ENCODE data around the gene PDE6B.
"Not testable (repeated sequence)": the region's sequence is repeated elsewhere in the genome, so short reads cannot be mapped to it uniquely, and the experiment has no call there.

Gene PDE6B

DNA sequence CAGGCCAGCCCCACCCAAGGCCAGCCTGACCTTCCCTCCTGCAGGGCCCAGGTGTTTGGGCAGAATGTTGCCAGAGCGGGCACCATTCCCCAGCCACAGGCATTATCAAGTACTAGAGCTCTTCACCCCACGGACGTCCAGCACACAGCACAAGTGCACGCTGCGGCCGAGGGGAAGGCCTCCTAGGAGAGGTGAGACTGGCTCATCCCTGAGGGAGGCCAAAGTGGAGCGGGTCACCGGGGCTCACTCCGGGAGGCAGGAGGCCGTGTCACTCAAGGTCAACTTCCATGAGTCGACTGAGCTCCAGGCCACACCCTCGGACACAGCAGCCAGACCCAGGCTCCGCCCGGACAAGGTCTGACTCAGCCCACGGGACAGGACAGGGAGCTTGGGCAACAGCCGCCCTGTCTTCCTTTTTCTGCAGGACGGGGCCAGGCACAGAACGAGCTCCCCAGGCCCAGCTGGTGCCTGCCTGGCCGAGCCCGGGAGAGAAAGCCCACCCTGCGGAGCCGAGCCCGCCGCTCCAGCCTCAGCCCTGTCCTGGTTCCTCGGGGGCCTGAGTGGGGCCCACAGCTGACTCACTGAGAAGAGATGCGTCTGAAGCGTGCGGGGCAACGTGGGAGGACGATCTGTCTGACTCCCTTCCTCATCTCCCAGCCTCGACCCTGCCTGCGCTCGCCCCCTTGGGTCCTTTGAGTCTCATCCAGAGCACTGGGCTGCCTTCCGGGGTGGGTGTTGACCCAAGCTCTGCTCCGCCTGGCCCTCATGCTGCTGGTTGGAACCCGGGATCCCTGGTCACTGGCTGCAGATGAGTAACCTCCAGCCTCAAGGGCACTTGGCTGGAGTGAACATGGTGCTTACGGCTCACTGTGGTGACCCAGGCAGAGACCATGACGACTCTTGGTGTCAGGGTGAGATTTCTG is 61.9 kb downstream of the PDE6B start:
- no peak overlapping the region for H3K9ac ChIP-seq (ENCODE audit: insufficient read length)

DNA sequence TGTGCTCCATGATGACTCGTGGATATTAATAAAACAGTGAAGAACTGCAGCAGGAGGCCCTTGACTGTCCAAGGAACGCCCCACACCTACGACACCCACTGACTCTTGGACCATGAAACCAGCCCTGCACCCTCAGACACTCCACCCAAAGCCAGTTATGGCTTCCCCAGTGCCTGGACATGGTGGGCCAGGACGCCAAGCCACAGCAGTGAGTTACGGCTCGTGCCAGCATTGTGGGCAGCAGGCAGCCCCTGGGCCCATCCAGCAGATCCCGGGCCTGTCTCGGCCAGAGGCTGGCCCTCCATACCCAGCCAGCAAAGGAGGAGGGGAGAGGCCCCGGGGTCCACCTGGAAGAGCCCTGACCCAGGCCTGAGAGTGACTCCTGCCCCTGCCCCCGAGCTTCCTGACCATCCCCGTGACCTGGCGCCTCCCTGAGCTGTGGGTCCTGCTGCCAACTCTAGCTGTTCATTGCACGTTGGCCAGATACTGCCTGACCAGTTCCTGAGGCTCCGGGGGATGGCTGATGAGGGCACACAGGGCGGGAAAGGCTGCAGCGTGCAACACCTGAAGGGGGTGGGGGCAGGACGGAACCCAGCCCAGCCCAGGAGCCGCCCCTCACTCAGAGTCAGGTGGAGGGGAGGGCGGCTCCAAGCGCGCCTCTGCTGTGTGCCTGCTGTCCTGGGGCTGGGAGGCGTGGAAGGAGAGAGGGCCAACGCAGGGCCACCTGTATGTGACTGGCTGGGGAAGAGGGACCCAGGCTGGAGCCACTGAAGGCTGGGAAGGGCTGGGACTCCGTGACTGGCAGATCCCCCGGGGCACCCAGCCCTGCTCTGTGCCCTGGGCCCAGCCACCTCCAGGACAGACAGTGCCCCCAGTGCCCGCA is 62.8 kb downstream of the PDE6B start:
- no peaks in the 10 kb centered on the region for H3K9me3 ChIP-seq (ENCODE audit: low read depth, low read length)
- H3K36me3 ChIP-seq (ENCODE audit: insufficient read depth, low read length), result no peaks in the 10 kb centered on the region
- TF ChIP-seq FOXP2 (optimal IDR thresholded peaks at IDR 0.05; ENCODE audit: control extremely low read depth, extremely low read length, insufficient read depth) (no peak), POLR2AphosphoS5 (IDR thresholded peaks at IDR 0.05; ENCODE audit: borderline replicate concordance, low read depth, low read length) (no peak), EZH2 (IDR thresholded peaks at IDR 0.05) (no peak)
- no peak for DNase-seq (ENCODE audit: low read depth, low spot score)
- H3K9ac ChIP-seq (ENCODE audit: insufficient read length), result no peak overlapping the region
- no peak overlapping the region for H3K27ac ChIP-seq
- H3K4me3 ChIP-seq, result no peak overlapping the region

More for the DNA sequence above, 61.9 kb downstream of the PDE6B start:
- H3K27ac ChIP-seq, result no peak overlapping the region
- TF ChIP-seq FOXP2 (optimal IDR thresholded peaks at IDR 0.05; ENCODE audit: control extremely low read depth, extremely low read length, insufficient read depth) (no peak), POLR2AphosphoS5 (IDR thresholded peaks at IDR 0.05; ENCODE audit: borderline replicate concordance, low read depth, low read length) (no peak), EZH2 (IDR thresholded peaks at IDR 0.05) (no peak)
- H3K36me3 ChIP-seq (ENCODE audit: insufficient read depth, low read length), result no peaks in the 10 kb centered on the region
- H3K4me3 ChIP-seq, result no peak overlapping the region
- no peak for DNase-seq (ENCODE audit: low read depth, low spot score)
- H3K9me3 ChIP-seq (ENCODE audit: low read depth, low read length), result no peaks in the 10 kb centered on the region

DNA sequence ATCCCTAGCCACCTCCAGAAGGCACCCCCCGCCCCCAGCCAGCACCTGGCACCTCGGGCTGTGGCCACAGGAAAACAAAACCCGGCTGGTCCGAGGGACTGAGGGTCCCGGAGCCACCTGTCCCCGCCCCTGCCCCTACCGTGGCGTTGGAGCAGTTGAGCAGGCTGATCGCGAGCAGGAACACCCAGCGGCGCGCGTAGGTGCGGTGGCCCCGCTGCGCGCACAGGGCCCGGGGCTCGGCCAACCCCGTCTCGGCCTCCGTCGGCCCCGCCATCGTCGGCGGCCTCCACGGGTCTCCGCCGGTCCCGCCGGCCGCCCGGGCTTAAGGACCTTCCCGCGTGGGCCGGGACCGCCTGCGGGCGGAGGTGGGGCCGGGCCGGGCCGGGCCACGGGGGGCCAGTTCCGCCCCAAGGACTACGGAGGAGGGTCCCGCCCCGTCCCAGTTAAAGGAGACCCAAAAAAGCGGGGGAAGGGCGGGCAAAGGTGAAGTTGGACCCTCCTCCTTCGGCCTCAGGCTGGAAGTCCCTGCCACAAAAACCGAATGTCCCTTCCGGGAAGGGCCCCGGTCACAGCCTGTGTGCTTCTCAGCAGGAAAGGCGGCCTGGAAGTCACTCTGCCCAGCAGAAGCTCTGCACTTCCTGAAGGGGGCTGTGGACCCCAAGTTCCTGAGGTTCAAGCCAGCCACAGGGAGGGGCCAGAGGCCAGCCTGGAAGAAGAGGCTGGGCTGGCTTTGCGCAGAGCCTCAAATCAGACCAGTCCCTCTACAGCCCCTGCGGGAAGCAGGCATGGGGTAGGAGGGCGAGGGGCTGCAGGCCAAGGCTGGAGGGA is 63.7 kb downstream of the PDE6B start, which contains the start of gene SLC49A3:
Gene SLC49A3, minus strand, starts transcription at position 298 of the 828 bp plus-strand sequence. Its CDS starts 24 bp downstream, at position 274.
- Histone ChIP-seq H3K9me3 (ENCODE audit: low read depth, low read length) (no peaks in the 10 kb centered on the region), H3K4me3 (no peak within 1 kb of the TSS), H3K36me3 (ENCODE audit: insufficient read depth, low read length) (no peaks in the 10 kb centered on the region), H3K9ac (ENCODE audit: insufficient read length) (no peak within 1 kb of the TSS), H3K27ac (no peak within 1 kb of the TSS)
- TF ChIP-seq POLR2AphosphoS5 (IDR thresholded peaks at IDR 0.05; ENCODE audit: borderline replicate concordance, low read depth, low read length), result no peak
- TF ChIP-seq FOXP2 (optimal IDR thresholded peaks at IDR 0.05; ENCODE audit: control extremely low read depth, extremely low read length, insufficient read depth), result no peak
- no peak for TF ChIP-seq EZH2 (IDR thresholded peaks at IDR 0.05)
- no peak for DNase-seq (ENCODE audit: low read depth, low spot score)

DNA sequence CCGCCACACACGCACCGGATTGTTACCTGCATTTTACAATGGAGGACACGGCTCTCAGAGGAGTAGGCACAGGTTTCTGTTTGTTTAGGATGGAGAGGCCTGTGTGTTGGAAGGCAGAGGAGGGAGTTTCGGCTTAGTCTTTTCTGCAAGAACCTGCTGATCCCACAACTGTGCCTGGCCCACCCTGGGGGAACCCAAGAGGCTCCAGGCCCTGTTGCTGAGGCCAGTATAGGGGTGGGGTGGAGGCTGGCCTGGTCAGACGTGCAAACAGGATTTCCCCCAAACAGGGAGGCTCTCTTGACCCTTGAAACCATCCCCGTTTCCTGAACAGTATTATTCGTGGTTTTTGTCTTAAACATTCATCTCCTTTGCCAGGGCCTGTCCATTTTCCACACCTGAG is 64.3 kb downstream of the PDE6B start:
- Histone ChIP-seq H3K27ac (no peak overlapping the region), H3K4me3 (no peak overlapping the region), H3K36me3 (ENCODE audit: insufficient read depth, low read length) (no peaks in the 10 kb centered on the region), H3K9ac (ENCODE audit: insufficient read length) (no peak overlapping the region), H3K9me3 (ENCODE audit: low read depth, low read length) (no peaks in the 10 kb centered on the region)
- TF ChIP-seq EZH2 (IDR thresholded peaks at IDR 0.05), result no peak
- no peak for TF ChIP-seq FOXP2 (optimal IDR thresholded peaks at IDR 0.05; ENCODE audit: control extremely low read depth, extremely low read length, insufficient read depth)
- no peak for TF ChIP-seq POLR2AphosphoS5 (IDR thresholded peaks at IDR 0.05; ENCODE audit: borderline replicate concordance, low read depth, low read length)
- DNase-seq (ENCODE audit: low read depth, low spot score), result no peak

DNA sequence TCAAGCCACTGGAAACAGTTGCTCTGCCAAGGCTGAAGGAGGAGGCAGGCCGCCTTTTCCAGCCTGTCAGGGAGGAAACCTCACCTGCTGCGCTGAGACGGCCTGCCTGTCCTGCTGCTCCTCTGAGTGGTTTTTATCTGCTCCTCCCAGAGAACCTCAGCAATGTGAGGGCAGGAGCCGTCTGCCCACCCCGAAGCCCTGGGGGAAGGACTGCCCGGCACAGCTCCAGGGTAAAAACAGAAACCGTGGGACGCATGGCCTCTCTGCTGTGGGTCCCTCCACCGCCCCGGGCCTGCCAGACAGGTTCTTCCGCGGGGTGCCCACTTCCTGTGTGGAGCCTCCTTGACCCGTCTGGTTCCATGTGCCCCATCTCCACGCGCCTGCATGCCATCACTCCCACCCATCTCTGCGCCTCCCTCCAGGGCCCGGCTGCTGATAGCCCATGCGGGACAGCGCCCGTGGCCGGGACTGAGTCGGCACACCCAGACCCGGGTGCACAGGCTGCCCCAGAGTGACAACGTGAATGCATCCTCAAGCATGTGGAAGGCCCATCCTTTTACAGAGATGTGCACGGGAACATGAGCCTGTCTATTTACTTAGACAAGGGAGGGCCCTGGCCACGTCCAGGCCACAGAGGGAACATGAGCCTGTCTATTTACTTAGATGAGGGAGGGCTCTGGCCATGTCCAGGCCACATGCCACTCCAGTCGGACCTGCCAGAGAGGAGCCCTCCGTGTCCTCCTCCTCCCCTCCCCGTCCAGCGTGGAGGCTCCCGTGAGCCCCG is 67.6 kb downstream of the PDE6B start:
- no peak overlapping the region for H3K4me3 ChIP-seq
- H3K9ac ChIP-seq (ENCODE audit: insufficient read length), result no peak overlapping the region
- no peak for TF ChIP-seq FOXP2 (optimal IDR thresholded peaks at IDR 0.05; ENCODE audit: control extremely low read depth, extremely low read length, insufficient read depth)
- TF ChIP-seq EZH2 (IDR thresholded peaks at IDR 0.05), result no peak
- no peak for TF ChIP-seq POLR2AphosphoS5 (IDR thresholded peaks at IDR 0.05; ENCODE audit: borderline replicate concordance, low read depth, low read length)
- H3K36me3 ChIP-seq (ENCODE audit: insufficient read depth, low read length), result no peaks in the 10 kb centered on the region
- no peaks in the 10 kb centered on the region for H3K9me3 ChIP-seq (ENCODE audit: low read depth, low read length)
- no peak overlapping the region for H3K27ac ChIP-seq
- no peak for DNase-seq (ENCODE audit: low read depth, low spot score)

DNA sequence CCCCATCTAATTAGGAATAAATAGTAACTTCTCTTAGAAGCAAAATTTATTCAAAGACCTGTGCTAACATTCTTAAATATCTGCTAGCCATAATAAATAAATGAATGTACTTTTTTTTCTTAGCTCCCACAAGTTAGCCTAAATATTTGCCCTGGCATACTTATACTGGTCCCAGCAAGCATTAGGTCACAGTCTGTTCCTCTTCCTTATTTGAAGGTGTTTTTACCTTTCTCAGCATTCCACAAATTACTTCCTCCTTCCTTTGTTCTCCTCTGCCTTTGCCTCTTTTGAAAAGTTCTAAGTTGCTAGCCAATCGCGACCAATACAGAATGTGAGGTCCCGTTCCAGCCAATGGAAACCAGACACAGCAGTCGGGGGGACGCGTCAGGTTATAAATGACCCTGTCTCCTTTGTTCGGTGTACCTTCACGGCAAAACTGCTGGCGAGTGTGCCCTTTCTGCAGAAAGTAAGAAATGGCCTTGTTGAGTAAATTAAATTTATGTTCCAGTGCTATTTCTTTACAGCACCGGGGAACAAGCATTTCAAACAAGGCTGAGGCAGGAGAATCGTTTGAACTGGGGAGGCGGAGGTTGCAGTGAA is 69.1 kb downstream of the PDE6B start:
- H3K4me3 ChIP-seq; H3K9ac ChIP-seq (ENCODE audit: insufficient read length); H3K9me3 ChIP-seq (ENCODE audit: low read depth, low read length); H3K27ac ChIP-seq; DNase-seq (ENCODE audit: low read depth, low spot score); H3K36me3 ChIP-seq (ENCODE audit: insufficient read depth, low read length): not testable (repeated sequence)
